HepG2 (cell line): ENCODE data around the gene RAB38. TPM values are rescaled to one million over a fixed set of nuclear protein-coding genes. Genes with fewer than 3 reads are reported as not detected.

Source experiments
- ATAC-seq: fragments of 200-7000 bp; cut with Tn5 transposase; 3 replicates; pipeline ENCODE4 v1.9.1; 2020; ENCODE audit warnings: mild to moderate bottlenecking, moderate library complexity
- BruUV-seq: library from RNA; stranded (reverse); fragments of 400-500 nt; replicated peaks from 2 replicates; lab custom pipeline; 2021; lab: Mats Ljungman, UMichigan
- CTCF ChIA-PET: fragments of 300-600 bp; formaldehyde crosslinking; extraction: SDS; loops from one replicate; lab custom pipeline; 2021; ENCODE audit warnings: low total read pairs, inconsistent platforms, low intra/inter-chr PET ratio; lab: Yijun Ruan, JAX
- POLR2A ChIA-PET: fragments of 350-600 bp; sonication (Branson Sonifier 250); formaldehyde crosslinking; loops from one replicate; lab custom pipeline; 2020; ENCODE audit warnings: antibody characterized with exemption, inconsistent platforms; lab: Yijun Ruan, JAX
- DNase-seq: peaks from one replicate; pipeline ENCODE4 v3.0.0-alpha.2; 2015; ENCODE audit warnings: low spot score
- FAIRE-seq: peaks from 3 replicates; lab custom pipeline; 2011; peaks lifted over from hg19 to GRCh38; lab: Jason Lieb, UNC
- H2AFZ ChIP-seq: one replicate; pipeline ENCODE4 v1.6.1; 2011; ENCODE audit warnings: low read length, inconsistent platforms
- H3K27ac ChIP-seq: fragments of 300-600 bp; 3 replicates; pipeline ENCODE4 v1.8.0; 2011; ENCODE audit warnings: mixed run types, mild to moderate bottlenecking, mixed read lengths, low read length, inconsistent platforms; ENCODE audit not compliant: insufficient read depth; ENCODE audit errors: extremely low read length
- H3K27me3 ChIP-seq, 2 experiments: fragments of 200-600 bp in 1 of 2; 2 replicates in 1 of 2; 3 replicates in 1 of 2; pipeline versions ENCODE4 v1.6.0 to v1.8.0; 2011; ENCODE audit warnings: low read length in 2 of 2, mild to moderate bottlenecking in 2 of 2, moderate library complexity in 2 of 2, inconsistent platforms in 1 of 2; ENCODE audit not compliant: insufficient read depth in 2 of 2, control insufficient read depth in 1 of 2
- H3K36me3 ChIP-seq, 2 experiments: fragments of 200-600 bp in 1 of 2; replicated peaks in 1 of 2; 2 replicates in 1 of 2; 3 replicates in 1 of 2; pipeline versions ENCODE4 v1.5.1 to v1.8.0; 2011; ENCODE audit warnings: low read length in 2 of 2, inconsistent platforms in 1 of 2; ENCODE audit not compliant: insufficient read depth in 2 of 2, control insufficient read depth in 1 of 2
- H3K4me1 ChIP-seq: 2 replicates; pipeline ENCODE4 v1.5.1; 2012; ENCODE audit warnings: low read length, inconsistent platforms; ENCODE audit not compliant: insufficient read depth
- H3K4me2 ChIP-seq: 2 replicates; pipeline ENCODE4 v1.6.0; 2011; ENCODE audit warnings: low read depth, low read length, inconsistent platforms
- H3K4me3 ChIP-seq, 3 experiments: fragments of 200-600 bp in 1 of 3; sonication (generic), shearing (Covaris generic) in 1 of 3; replicated peaks in 1 of 3; 2 replicates each; pipeline ENCODE4 v1.5.1; 2011 to 2016; ENCODE audit warnings: low read length in 3 of 3, inconsistent platforms in 2 of 3, low read depth in 2 of 3, mild to moderate bottlenecking in 2 of 3, control low read depth in 1 of 3, mixed read lengths in 1 of 3; ENCODE audit not compliant: insufficient read depth in 1 of 3
- H3K79me2 ChIP-seq: one replicate; pipeline ENCODE4 v1.6.1; 2011; ENCODE audit warnings: low read length, inconsistent platforms; ENCODE audit not compliant: insufficient read depth
- H3K9ac ChIP-seq: 2 replicates; pipeline ENCODE4 v1.6.0; 2011; ENCODE audit warnings: mild to moderate bottlenecking, low read depth, low read length, inconsistent platforms; ENCODE audit not compliant: insufficient read depth
- H3K9me3 ChIP-seq: 2 replicates; pipeline ENCODE4 v1.5.1; 2012; ENCODE audit warnings: mild to moderate bottlenecking, low read length
- H4K20me1 ChIP-seq: 2 replicates; pipeline ENCODE4 v1.6.0; 2011; ENCODE audit warnings: inconsistent platforms, mild to moderate bottlenecking, low read length, moderate library complexity; ENCODE audit not compliant: insufficient read depth
- ARID4A ChIP-seq: sonication (generic); formaldehyde crosslinking; IDR thresholded peaks from 2 replicates; pipeline ENCODE4 v1.5.0; 2020; ENCODE audit warnings: mild to moderate bottlenecking, missing genetic modification reagents, borderline replicate concordance
- E2F2 ChIP-seq: sonication (generic); formaldehyde crosslinking; IDR thresholded peaks from 2 replicates; pipeline ENCODE4 v1.4.0; 2020; ENCODE audit warnings: missing genetic modification reagents, borderline replicate concordance
- HOXD1 ChIP-seq: sonication (generic); formaldehyde crosslinking; IDR thresholded peaks from 2 replicates; pipeline ENCODE4 v1.5.0; 2020; ENCODE audit warnings: missing genetic modification reagents
- MXD3 ChIP-seq: IDR thresholded peaks from 2 replicates; pipeline ENCODE4 v1.6.1; 2016; ENCODE audit warnings: mild to moderate bottlenecking, missing biosample characterization, missing genetic modification reagents
- NRL ChIP-seq: sonication (generic); formaldehyde crosslinking; IDR thresholded peaks from 2 replicates; pipeline ENCODE4 v1.5.0; 2020; ENCODE audit warnings: missing genetic modification reagents, mild to moderate bottlenecking, moderate library complexity, borderline replicate concordance
- PTBP1 ChIP-seq: fragments of 200-400 bp; formaldehyde crosslinking; IDR thresholded peaks from 2 replicates; pipeline ENCODE4 v1.6.1; 2018; ENCODE audit warnings: low read length, low read depth; ENCODE audit not compliant: poor library complexity, severe bottlenecking
- SATB2 ChIP-seq: sonication (generic); formaldehyde crosslinking; IDR thresholded peaks from 2 replicates; pipeline ENCODE4 v1.5.0; 2020; ENCODE audit warnings: missing genetic modification reagents
- ZNF253 ChIP-seq: sonication (generic); formaldehyde crosslinking; IDR thresholded peaks from 2 replicates; pipeline ENCODE4 v1.8.0; 2022; ENCODE audit warnings: mild to moderate bottlenecking, missing genetic modification reagents, borderline replicate concordance
- ZNF282 ChIP-seq: fragments of 450-650 bp; IDR thresholded peaks from 2 replicates; pipeline ENCODE4 v1.6.1; 2018; ENCODE audit not compliant: partially characterized antibody
- ZNF292 ChIP-seq: sonication (generic); formaldehyde crosslinking; IDR thresholded peaks from 2 replicates; pipeline ENCODE4 v1.8.1; 2022; ENCODE audit warnings: mild to moderate bottlenecking, low read depth, missing genetic modification reagents, borderline replicate concordance
- WGBS: methylation state at CpG from one replicate; pipeline ENCODE4 v1.1.6; 2017; ENCODE audit warnings: low lambda C conversion rate; 5-methylcytosine and 5-hydroxymethylcytosine counted together
- in situ Hi-C: cut with HindIII; loops from 2 replicates; pipeline ENCODE4 v1.10.0; 2017; ENCODE audit warnings: low pct_unique_long_range_greater_than_20kb; ENCODE audit not compliant: extremely low pct_ligation_motif_present
- intact Hi-C: fragments of 100-400 bp; cut with micrococcal nuclease; formaldehyde crosslinking; loops from one replicate; pipeline ENCODE4 v1.10.0; 2022; ENCODE audit not compliant: unreplicated experiment
- polyA plus RNA-seq, 8 experiments: library from polyadenylated mRNA; depleted of rRNA in 3 of 8; stranded (reverse) in 7 of 8; unstranded in 1 of 8; fragments of >200 nt; fragmentation: Illumina TruSeq in 4 of 8; extraction: Trizol in 4 of 8; gene quantifications; 2 replicates each; pipeline versions ENCODE4 v1.2.1 to v1.2.3, GENCODE V29; 2011 to 2016; ENCODE audit warnings: low read depth in 4 of 8, missing spikeins in 1 of 8, mixed read lengths in 1 of 8; ENCODE audit not compliant: insufficient read depth in 1 of 8
- total RNA-seq, 5 experiments: library from RNA; depleted of rRNA; stranded (reverse); fragments of >200 nt; fragmentation: Illumina TruSeq; extraction: Trizol; gene quantifications; 2 replicates each; pipeline ENCODE4 v1.2.3, GENCODE V29; 2016; ENCODE audit warnings: low read depth in 1 of 5

The RAB38 gene
- total and polyA plus RNA-seq, 2 of the 13 experiments (the other 11 are each of a cell fraction or from before 2014, with no cell fraction given), result 0.13 to 0.30 TPM

- Histone ChIP-seq H3K27me3 (no peaks in the 10 kb centered on the region), H2AFZ (no peak overlapping the region), H4K20me1 (no peaks in the 10 kb centered on the region), H3K4me3 (no peak overlapping the region), H3K9ac (no peak overlapping the region), H3K79me2 (no peaks in the 10 kb centered on the region), H3K36me3 (no peaks in the 10 kb centered on the region), H3K9me3 (no peaks in the 10 kb centered on the region), H3K4me1 (no peaks in the 10 kb centered on the region), H3K27ac (no peak overlapping the region), H3K4me2 (no peak overlapping the region)
- in situ Hi-C loops (no loop called here), intact Hi-C loops (no loop called here)
- WGBS, result 6% methylated on average over 3 of the region's 3 CpGs
- POLR2A ChIA-PET, result no interaction called here
- DNase-seq, result no peak
- CTCF ChIA-PET, result no interaction called here
- ATAC-seq, result no peak
- no peak for FAIRE-seq
- TF ChIP-seq PTBP1, result no peak
- TF ChIP-seq E2F2, result no peak
- TF ChIP-seq ZNF292 (CRISPR knock-in tag), result no peak
- no peak for TF ChIP-seq ZNF253 (CRISPR knock-in tag)
- no peak for TF ChIP-seq MXD3 (CRISPR knock-in tag)
- no peak for TF ChIP-seq SATB2 (CRISPR knock-in tag)
- no peak for TF ChIP-seq ARID4A
- TF ChIP-seq HOXD1, result no peak
- no peak for TF ChIP-seq ZNF282
- TF ChIP-seq NRL, result no peak
- BruUV-seq, result no TSS peak
Measured at GRCh38 chr11:88183233-88183632, 8.0 kb upstream of the RAB38 start.
